Measurements from ENCODE around the gene MAGEA8. TPM values are rescaled to one million over a fixed set of nuclear protein-coding genes. Genes with fewer than 3 reads are reported as not detected.
"Not testable (repeated sequence)": the region's sequence is repeated elsewhere in the genome, so short reads cannot be mapped to it uniquely, and the experiment has no call there.

Gene MAGEA8, protein sequence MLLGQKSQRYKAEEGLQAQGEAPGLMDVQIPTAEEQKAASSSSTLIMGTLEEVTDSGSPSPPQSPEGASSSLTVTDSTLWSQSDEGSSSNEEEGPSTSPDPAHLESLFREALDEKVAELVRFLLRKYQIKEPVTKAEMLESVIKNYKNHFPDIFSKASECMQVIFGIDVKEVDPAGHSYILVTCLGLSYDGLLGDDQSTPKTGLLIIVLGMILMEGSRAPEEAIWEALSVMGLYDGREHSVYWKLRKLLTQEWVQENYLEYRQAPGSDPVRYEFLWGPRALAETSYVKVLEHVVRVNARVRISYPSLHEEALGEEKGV
- total RNA-seq (not detected in 2 replicates), polyA plus RNA-seq (not detected in 2 replicates), polyA minus RNA-seq (0.94 TPM in 1 of 2 replicates, not detected in the other)
- total RNA-seq (2013), result not detected

DNA sequence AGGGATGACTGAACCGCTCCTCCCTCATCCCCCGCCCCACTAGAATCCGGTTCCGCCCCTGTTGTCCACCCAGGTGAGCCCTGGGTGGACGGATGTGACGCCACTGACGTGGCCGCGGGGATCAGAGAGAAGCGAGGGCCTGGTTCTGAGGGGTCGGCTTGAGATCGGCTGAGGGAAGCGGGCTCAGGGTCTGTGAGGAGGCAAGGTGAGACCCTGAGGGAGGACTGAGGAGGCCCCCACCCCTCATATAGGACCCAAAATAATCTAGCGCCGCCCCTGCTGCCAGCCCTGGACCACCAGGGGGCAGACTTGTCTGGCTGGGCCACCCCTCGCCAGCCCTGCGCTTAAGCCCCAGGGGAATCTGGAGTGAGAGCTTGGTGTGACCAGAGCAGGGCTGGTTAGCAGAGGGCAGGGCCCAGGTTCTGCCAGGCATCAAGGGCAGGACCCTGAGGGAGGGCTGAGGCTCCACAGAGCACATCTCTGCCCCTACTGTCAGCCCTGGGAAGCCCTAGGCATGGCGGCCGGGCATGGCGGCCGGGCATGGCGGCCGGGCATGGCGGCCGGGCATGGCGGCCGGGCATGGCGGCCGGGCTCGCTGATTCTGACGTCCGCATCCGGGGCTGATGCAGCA lies at the start of gene MAGEA8:
Gene MAGEA8 (plus strand): TSS at position 103 of the 631 bp plus-strand sequence. CDS start 3,090 bp downstream, outside the sequence.
- Histone ChIP-seq H4K20me1 (ENCODE audit: control insufficient read depth, insufficient read depth, low read length, poor library complexity, severe bottlenecking) (no peaks in the 10 kb centered on the region), H3K9me3 (ENCODE audit: control extremely low read depth in 1 of 3, control insufficient read depth in 2 of 3, insufficient read depth in 1 of 3, low read length in 2 of 3) (no peaks in the 10 kb centered on the region), H3K4me3 (ENCODE audit: control extremely low read depth in 1 of 5, extremely low read depth in 1 of 5, insufficient read depth in 1 of 5, low read depth in 2 of 5, low read length in 4 of 5) (no peak within 1 kb of the TSS), H3K4me2 (replicated peaks; ENCODE audit: low read depth, low read length, poor library complexity, severe bottlenecking) (no peak within 1 kb of the TSS), H3K27ac (ENCODE audit: low read length in 2 of 2) (no peak within 1 kb of the TSS), H3K27me3 (replicated peaks in 1 of 4; ENCODE audit: control extremely low read depth in 1 of 4, control insufficient read depth in 3 of 4, insufficient read depth in 4 of 4, low read length in 3 of 4) (no peaks in the 10 kb centered on the region), H3K9ac (ENCODE audit: low read length) (no peak within 1 kb of the TSS), H2AFZ (ENCODE audit: insufficient read depth, low read depth, low read length, poor library complexity, severe bottlenecking) (no peak within 1 kb of the TSS), H3K36me3 (replicated peaks in 1 of 2; ENCODE audit: control extremely low read depth in 1 of 2, control insufficient read depth in 1 of 2, extremely low read depth in 1 of 2, insufficient read depth in 2 of 2, low read length in 1 of 2) (no peaks in the 10 kb centered on the region), H3K4me1 (ENCODE audit: control insufficient read depth in 2 of 2, insufficient read depth in 2 of 2, low read length in 2 of 2) (no peaks in the 10 kb centered on the region), H3K79me2 (ENCODE audit: control insufficient read depth, insufficient read depth, low read length) (no peaks in the 10 kb centered on the region)
- TF ChIP-seq, protein P1, sequence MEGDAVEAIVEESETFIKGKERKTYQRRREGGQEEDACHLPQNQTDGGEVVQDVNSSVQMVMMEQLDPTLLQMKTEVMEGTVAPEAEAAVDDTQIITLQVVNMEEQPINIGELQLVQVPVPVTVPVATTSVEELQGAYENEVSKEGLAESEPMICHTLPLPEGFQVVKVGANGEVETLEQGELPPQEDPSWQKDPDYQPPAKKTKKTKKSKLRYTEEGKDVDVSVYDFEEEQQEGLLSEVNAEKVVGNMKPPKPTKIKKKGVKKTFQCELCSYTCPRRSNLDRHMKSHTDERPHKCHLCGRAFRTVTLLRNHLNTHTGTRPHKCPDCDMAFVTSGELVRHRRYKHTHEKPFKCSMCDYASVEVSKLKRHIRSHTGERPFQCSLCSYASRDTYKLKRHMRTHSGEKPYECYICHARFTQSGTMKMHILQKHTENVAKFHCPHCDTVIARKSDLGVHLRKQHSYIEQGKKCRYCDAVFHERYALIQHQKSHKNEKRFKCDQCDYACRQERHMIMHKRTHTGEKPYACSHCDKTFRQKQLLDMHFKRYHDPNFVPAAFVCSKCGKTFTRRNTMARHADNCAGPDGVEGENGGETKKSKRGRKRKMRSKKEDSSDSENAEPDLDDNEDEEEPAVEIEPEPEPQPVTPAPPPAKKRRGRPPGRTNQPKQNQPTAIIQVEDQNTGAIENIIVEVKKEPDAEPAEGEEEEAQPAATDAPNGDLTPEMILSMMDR (IDR thresholded peaks at IDR 0.05), result no peak
- no peak for TF ChIP-seq EZH2 (IDR thresholded peaks at IDR 0.05; ENCODE audit: borderline replicate concordance, insufficient read depth, low read depth, low read length, poor library complexity, severe bottlenecking)
- intact Hi-C loops (cut with micrococcal nuclease), result no loop called here
- H3K4me1 Mint-ChIP-seq, result no peaks in the 10 kb centered on the region
- ChIA-PET CTCF (no interaction called here), POLR2A (no interaction called here)
- H3K4me3 Mint-ChIP-seq, result no peak within 1 kb of the TSS
- DNase-seq (no peak), ATAC-seq (ENCODE audit: low read depth) (no peak)
- H3K9me3 Mint-ChIP-seq (ENCODE audit: insufficient read depth), result no peaks in the 10 kb centered on the region
- H3K27ac Mint-ChIP-seq, result no peak within 1 kb of the TSS
- 83% methylated on average over 7 of the region's 33 CpGs for WGBS (ENCODE audit: insufficient coverage)
- no peaks in the 10 kb centered on the region for H3K27me3 Mint-ChIP-seq

DNA sequence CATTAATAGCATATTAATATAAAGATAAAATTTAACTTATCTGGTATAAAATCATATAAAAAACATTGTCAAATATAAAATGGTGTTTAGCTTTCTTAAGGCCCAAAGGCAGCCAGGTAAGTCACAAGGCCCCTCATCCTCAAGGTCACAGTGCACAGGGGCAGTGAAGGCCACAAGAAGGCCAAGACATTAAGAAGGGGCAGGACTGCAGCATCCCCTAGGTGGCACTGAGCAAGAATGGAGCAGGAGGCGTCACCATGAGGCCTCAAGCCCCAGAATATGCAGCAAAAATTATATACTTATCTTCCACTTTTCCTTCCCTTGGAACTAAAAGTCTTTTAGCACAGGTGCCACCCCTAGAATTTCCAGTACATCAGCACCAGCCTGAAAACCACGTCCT lies 49.5 kb upstream of the MAGEA8 start:
- Histone ChIP-seq H3K27ac (ENCODE audit: low read length in 2 of 2) (no peak overlapping the region), H2AFZ (ENCODE audit: insufficient read depth, low read depth, low read length, poor library complexity, severe bottlenecking) (no peak overlapping the region), H4K20me1 (ENCODE audit: control insufficient read depth, insufficient read depth, low read length, poor library complexity, severe bottlenecking) (no peaks in the 10 kb centered on the region), H3K4me2 (replicated peaks; ENCODE audit: low read depth, low read length, poor library complexity, severe bottlenecking) (no peak overlapping the region), H3K36me3 (replicated peaks in 1 of 2; ENCODE audit: control extremely low read depth in 1 of 2, control insufficient read depth in 1 of 2, extremely low read depth in 1 of 2, insufficient read depth in 2 of 2, low read length in 1 of 2) (no peaks in the 10 kb centered on the region), H3K4me3 (ENCODE audit: control extremely low read depth in 1 of 5, extremely low read depth in 1 of 5, insufficient read depth in 1 of 5, low read depth in 2 of 5, low read length in 4 of 5) (no peak overlapping the region), H3K9ac (ENCODE audit: low read length) (no peak overlapping the region), H3K79me2 (ENCODE audit: control insufficient read depth, insufficient read depth, low read length) (no peaks in the 10 kb centered on the region), H3K4me1 (ENCODE audit: control insufficient read depth in 2 of 2, insufficient read depth in 2 of 2, low read length in 2 of 2) (peaks cover 8 to 11% of the 10 kb centered on the region in 2 donors), H3K9me3 (ENCODE audit: control extremely low read depth in 1 of 3, control insufficient read depth in 2 of 3, insufficient read depth in 1 of 3, low read length in 2 of 3) (no peaks in the 10 kb centered on the region), H3K27me3 (replicated peaks in 1 of 4; ENCODE audit: control extremely low read depth in 1 of 4, control insufficient read depth in 3 of 4, insufficient read depth in 4 of 4, low read length in 3 of 4) (no peaks in the 10 kb centered on the region)
- Mint-ChIP-seq H3K4me1 (peaks cover 14% of the 10 kb centered on the region), H3K9me3 (ENCODE audit: insufficient read depth) (no peaks in the 10 kb centered on the region), H3K27me3 (peaks cover 2% of the 10 kb centered on the region), H3K27ac (no peak overlapping the region), H3K4me3 (no peak overlapping the region)
- ChIA-PET POLR2A (no interaction called here), CTCF (no interaction called here)
- DNase-seq (no peak), ATAC-seq (ENCODE audit: low read depth) (no peak)
- intact Hi-C loops (cut with micrococcal nuclease), result no loop called here
- TF ChIP-seq EZH2 (IDR thresholded peaks at IDR 0.05; ENCODE audit: borderline replicate concordance, insufficient read depth, low read depth, low read length, poor library complexity, severe bottlenecking), result no peak
- TF ChIP-seq, protein P1 (IDR thresholded peaks at IDR 0.05), result no peak
- no CpG with 5 or more reads among the region's 2 CpGs for WGBS (ENCODE audit: insufficient coverage)

DNA sequence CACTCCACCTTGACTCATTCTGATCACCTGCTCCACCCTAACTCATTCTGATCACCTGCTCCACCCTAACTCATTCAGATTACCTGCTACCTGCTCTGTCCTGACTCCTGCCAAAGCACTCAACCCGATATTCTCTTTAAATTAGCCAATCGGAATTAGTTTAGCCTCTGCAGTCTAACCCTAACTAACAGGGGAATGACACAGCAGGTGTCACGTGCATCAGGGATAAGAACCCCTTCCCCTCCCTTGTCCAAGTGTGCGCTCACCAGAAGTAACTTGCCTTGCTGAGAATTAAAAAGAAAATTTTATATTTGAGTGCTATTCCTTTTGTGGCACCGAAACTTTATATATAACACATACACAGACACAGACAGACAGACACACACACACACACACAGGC lies 44.3 kb upstream of the MAGEA8 start:
- H3K9ac ChIP-seq (ENCODE audit: low read length); ATAC-seq (ENCODE audit: low read depth); DNase-seq; H3K4me3 Mint-ChIP-seq; H3K4me3 ChIP-seq (ENCODE audit: control extremely low read depth in 1 of 5, extremely low read depth in 1 of 5, insufficient read depth in 1 of 5, low read depth in 2 of 5, low read length in 4 of 5); CTCF ChIA-PET; H3K4me1 Mint-ChIP-seq; intact Hi-C loops (cut with micrococcal nuclease); H3K9me3 ChIP-seq (ENCODE audit: control extremely low read depth in 1 of 3, control insufficient read depth in 2 of 3, insufficient read depth in 1 of 3, low read length in 2 of 3); H4K20me1 ChIP-seq (ENCODE audit: control insufficient read depth, insufficient read depth, low read length, poor library complexity, severe bottlenecking); H3K4me1 ChIP-seq (ENCODE audit: control insufficient read depth in 2 of 2, insufficient read depth in 2 of 2, low read length in 2 of 2); H3K4me2 ChIP-seq (replicated peaks; ENCODE audit: low read depth, low read length, poor library complexity, severe bottlenecking); H3K27ac Mint-ChIP-seq; H3K27me3 Mint-ChIP-seq; POLR2A ChIA-PET; H3K79me2 ChIP-seq (ENCODE audit: control insufficient read depth, insufficient read depth, low read length); H3K36me3 ChIP-seq (replicated peaks in 1 of 2; ENCODE audit: control extremely low read depth in 1 of 2, control insufficient read depth in 1 of 2, extremely low read depth in 1 of 2, insufficient read depth in 2 of 2, low read length in 1 of 2); H3K9me3 Mint-ChIP-seq (ENCODE audit: insufficient read depth); H3K27me3 ChIP-seq (replicated peaks in 1 of 4; ENCODE audit: control extremely low read depth in 1 of 4, control insufficient read depth in 3 of 4, insufficient read depth in 4 of 4, low read length in 3 of 4); H3K27ac ChIP-seq (ENCODE audit: low read length in 2 of 2); H2AFZ ChIP-seq (ENCODE audit: insufficient read depth, low read depth, low read length, poor library complexity, severe bottlenecking): not testable (repeated sequence)
- WGBS (ENCODE audit: insufficient coverage), result no CpG with 5 or more reads among the region's 5 CpGs
